Testis (tissue), 2 donors: ENCODE measurements around the gene SERPINA7.

ENCODE experiments used
- POLR2A ChIP-seq: fragments of 450-650 bp; IDR thresholded peaks from one replicate; pipeline ENCODE4 v1.6.1; 2017; ENCODE audit warnings: antibody characterized with exemption, mild to moderate bottlenecking, moderate library complexity
- TF ChIP-seq, protein P1 (sequence below), 3 experiments: fragments of 450-650 bp in 2 of 3; fragments of 200-600 bp in 1 of 3; sonication (generic) in 1 of 3; IDR thresholded peaks; one replicate each; pipeline ENCODE4 v1.5.1; 2016 to 2019; ENCODE audit warnings: antibody characterized with exemption in 3 of 3, mild to moderate bottlenecking in 2 of 3, moderate library complexity in 1 of 3

DNA sequence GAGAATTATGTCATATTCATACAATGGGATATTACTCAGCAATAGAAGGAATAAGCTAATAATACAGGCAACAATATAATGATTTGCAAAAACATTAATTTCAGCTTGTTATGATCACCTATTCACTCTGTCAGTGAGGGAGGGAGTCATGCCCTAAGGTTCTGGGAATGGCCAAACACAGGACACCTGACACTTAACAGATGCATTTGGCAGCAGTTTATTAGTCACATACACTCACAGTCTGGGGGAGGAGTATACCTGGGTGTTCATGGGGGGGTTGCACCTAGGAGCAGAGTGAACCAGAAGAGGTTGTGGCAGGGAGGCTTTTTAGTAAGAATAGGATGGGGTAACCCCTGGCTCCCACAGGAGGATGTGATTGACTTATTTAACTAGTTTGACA, 38.3 kb downstream of the SERPINA7 start:
- TF ChIP-seq, protein P1, sequence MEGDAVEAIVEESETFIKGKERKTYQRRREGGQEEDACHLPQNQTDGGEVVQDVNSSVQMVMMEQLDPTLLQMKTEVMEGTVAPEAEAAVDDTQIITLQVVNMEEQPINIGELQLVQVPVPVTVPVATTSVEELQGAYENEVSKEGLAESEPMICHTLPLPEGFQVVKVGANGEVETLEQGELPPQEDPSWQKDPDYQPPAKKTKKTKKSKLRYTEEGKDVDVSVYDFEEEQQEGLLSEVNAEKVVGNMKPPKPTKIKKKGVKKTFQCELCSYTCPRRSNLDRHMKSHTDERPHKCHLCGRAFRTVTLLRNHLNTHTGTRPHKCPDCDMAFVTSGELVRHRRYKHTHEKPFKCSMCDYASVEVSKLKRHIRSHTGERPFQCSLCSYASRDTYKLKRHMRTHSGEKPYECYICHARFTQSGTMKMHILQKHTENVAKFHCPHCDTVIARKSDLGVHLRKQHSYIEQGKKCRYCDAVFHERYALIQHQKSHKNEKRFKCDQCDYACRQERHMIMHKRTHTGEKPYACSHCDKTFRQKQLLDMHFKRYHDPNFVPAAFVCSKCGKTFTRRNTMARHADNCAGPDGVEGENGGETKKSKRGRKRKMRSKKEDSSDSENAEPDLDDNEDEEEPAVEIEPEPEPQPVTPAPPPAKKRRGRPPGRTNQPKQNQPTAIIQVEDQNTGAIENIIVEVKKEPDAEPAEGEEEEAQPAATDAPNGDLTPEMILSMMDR (IDR thresholded peaks at IDR 0.05) = no peak
- TF ChIP-seq POLR2A = no peak
